ENCODE data around the gene ST8SIA6. TPM values are rescaled to one million over a fixed set of nuclear protein-coding genes. Genes with fewer than 3 reads are reported as not detected.

Gene ST8SIA6
- polyA plus RNA-seq, 2 of the 4 experiments (the other 2 are of a cell fraction): 0.16 to 0.25 TPM

DNA sequence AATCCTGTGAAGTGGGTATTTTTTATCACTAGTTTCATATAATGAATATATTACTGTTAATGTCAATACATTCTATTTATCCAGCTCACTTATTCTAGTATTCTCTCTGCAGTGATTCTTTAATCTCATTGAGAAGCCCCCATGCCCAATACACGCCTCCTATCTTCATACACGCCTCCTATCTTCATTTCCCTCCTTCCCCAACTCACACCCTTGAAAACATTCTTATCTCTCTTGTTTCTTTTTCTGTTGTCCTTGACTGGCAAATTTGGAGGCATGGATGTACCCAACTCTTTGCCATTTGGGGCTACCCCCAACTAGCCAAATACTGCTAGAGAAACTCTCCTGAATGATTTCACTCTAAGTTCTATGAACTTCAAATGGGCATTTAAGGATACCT lies 40.5 kb downstream of the ST8SIA6 start:
- Histone ChIP-seq H3K4me2 (no peak overlapping the region), H3K4me1 (no peaks in the 10 kb centered on the region), H3K4me3 (no peak overlapping the region), H3K27ac (no peak overlapping the region), H3K9me3 (no peaks in the 10 kb centered on the region)
- no peak for DNase-seq (ENCODE audit: low read depth in 1 of 2, low spot score in 1 of 2)
- ATAC-seq: no peak
- FAIRE-seq: no peak
- WGBS (ENCODE audit: missing lambda C conversion rate): 61% methylated on average over 2 of the region's 2 CpGs
- CTCF ChIA-PET: no interaction called here
- POLR2A ChIA-PET: no interaction called here
- TF ChIP-seq RFX5 (IDR thresholded peaks at IDR 0.05) (no peak), EHF (CRISPR knock-in tag; IDR thresholded peaks at IDR 0.05) (no peak), ESRRA (IDR thresholded peaks at IDR 0.05; ENCODE audit: borderline replicate concordance, low read length) (no peak), SREBF2 (IDR thresholded peaks at IDR 0.05) (no peak), KDM5A (IDR thresholded peaks at IDR 0.05) (no peak), FOSL2 (IDR thresholded peaks at IDR 0.05) (no peak), FOSL2 (CRISPR knock-in tag; IDR thresholded peaks at IDR 0.05) (no peak), CBX8 (IDR thresholded peaks at IDR 0.05) (no peak), CBX2 (IDR thresholded peaks at IDR 0.05; ENCODE audit: borderline replicate concordance, low read depth) (no peak), POLR2AphosphoS2 (conservative IDR thresholded peaks at IDR 0.05; ENCODE audit: low read length) (no peak), NPAS2 (CRISPR knock-in tag; IDR thresholded peaks at IDR 0.05; ENCODE audit: borderline replicate concordance) (no peak)
- TF ChIP-seq, protein P1, sequence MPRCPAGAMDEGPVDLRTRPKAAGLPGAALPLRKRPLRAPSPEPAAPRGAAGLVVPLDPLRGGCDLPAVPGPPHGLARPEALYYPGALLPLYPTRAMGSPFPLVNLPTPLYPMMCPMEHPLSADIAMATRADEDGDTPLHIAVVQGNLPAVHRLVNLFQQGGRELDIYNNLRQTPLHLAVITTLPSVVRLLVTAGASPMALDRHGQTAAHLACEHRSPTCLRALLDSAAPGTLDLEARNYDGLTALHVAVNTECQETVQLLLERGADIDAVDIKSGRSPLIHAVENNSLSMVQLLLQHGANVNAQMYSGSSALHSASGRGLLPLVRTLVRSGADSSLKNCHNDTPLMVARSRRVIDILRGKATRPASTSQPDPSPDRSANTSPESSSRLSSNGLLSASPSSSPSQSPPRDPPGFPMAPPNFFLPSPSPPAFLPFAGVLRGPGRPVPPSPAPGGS (IDR thresholded peaks at IDR 0.05): no peak

DNA sequence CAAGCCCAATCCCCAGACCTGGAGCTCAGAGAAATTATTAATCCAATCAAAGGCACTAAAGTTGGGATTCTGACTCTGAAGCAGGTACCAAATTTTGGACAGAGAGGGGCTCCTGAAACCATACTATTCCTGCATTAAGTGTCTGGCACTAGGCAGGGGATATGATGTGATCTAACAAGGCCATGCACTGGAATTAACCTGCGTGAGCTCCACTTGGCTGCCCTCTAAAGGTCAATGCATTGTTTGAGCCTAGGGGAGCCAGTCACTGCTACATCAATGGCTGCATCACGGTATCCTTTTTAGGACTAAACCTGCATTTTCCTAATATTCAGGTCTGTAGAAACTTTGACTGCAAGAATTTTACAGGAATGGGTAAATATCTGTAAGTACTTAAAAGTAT lies 42.1 kb downstream of the ST8SIA6 start:
- Histone ChIP-seq H3K4me3 (no peak overlapping the region), H3K27ac (no peak overlapping the region), H3K4me1 (no peaks in the 10 kb centered on the region), H3K4me2 (no peak overlapping the region), H3K9me3 (no peaks in the 10 kb centered on the region)
- DNase-seq (ENCODE audit: low read depth in 1 of 2, low spot score in 1 of 2) (peak in 1 of 2 experiments; percentile 9), FAIRE-seq (no peak), ATAC-seq (peak; percentile 73; a peak in 5 of 6 replicates)
- ChIA-PET POLR2A (no interaction called here), CTCF (interaction anchor here (0.6 to 0.8 kb wide), 2 partner anchors 20 to 376 kb away, joined by 3 read pairs; no protein-coding TSS in a partner anchor)
- TF ChIP-seq SMC3 (IDR thresholded peaks at IDR 0.05) (no peak), EHMT2 (IDR thresholded peaks at IDR 0.05; ENCODE audit: low read depth) (no peak), EP300 (IDR thresholded peaks at IDR 0.05) (no peak), HOXB5 (CRISPR knock-in tag; IDR thresholded peaks at IDR 0.05) (no peak), CEBPB (IDR thresholded peaks at IDR 0.05) (no peak)
- TF ChIP-seq, protein P2, sequence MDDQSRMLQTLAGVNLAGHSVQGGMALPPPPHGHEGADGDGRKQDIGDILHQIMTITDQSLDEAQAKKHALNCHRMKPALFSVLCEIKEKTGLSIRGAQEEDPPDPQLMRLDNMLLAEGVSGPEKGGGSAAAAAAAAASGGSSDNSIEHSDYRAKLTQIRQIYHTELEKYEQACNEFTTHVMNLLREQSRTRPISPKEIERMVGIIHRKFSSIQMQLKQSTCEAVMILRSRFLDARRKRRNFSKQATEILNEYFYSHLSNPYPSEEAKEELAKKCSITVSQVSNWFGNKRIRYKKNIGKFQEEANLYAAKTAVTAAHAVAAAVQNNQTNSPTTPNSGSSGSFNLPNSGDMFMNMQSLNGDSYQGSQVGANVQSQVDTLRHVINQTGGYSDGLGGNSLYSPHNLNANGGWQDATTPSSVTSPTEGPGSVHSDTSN (IDR thresholded peaks at IDR 0.05): no peak
- TF ChIP-seq, protein P3, sequence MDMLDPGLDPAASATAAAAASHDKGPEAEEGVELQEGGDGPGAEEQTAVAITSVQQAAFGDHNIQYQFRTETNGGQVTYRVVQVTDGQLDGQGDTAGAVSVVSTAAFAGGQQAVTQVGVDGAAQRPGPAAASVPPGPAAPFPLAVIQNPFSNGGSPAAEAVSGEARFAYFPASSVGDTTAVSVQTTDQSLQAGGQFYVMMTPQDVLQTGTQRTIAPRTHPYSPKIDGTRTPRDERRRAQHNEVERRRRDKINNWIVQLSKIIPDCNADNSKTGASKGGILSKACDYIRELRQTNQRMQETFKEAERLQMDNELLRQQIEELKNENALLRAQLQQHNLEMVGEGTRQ (IDR thresholded peaks at IDR 0.05): no peak
- TF ChIP-seq, protein P4, sequence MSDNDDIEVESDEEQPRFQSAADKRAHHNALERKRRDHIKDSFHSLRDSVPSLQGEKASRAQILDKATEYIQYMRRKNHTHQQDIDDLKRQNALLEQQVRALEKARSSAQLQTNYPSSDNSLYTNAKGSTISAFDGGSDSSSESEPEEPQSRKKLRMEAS (IDR thresholded peaks at IDR 0.05): no peak
- 53% methylated on average over 2 of the region's 2 CpGs for WGBS (ENCODE audit: missing lambda C conversion rate)

DNA sequence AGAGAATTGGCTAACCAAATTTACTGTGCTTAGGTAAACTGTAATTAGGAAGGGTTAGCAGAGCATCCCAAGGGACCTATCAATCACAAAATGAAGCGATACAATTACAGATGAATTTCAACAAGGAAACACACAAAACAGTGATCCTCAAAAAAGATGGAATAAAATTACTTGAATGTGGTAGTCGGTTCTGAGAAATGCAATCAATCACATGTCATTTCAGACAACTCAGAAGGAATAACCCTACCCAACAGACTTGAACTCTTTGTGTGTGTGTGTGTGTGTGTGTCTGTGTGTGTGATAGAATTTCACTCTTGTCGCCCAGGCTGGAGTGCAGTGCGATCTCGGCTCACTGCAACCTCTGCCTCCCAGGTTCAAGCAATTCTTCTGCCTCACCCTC lies 43.5 kb downstream of the ST8SIA6 start:
- Histone ChIP-seq H3K4me3 (no peak overlapping the region), H3K27ac (no peak overlapping the region), H3K4me2 (no peak overlapping the region), H3K4me1 (no peaks in the 10 kb centered on the region), H3K9me3 (no peaks in the 10 kb centered on the region)
- DNase-seq (ENCODE audit: low read depth in 1 of 2, low spot score in 1 of 2) (no peak), ATAC-seq (no peak), FAIRE-seq (no peak)
- CTCF ChIA-PET: interaction anchor here (0.6 kb wide), 1 partner anchor 146 kb away, joined by 5 read pairs; no protein-coding TSS in a partner anchor
- 58% methylated on average over 5 of the region's 5 CpGs for WGBS (ENCODE audit: missing lambda C conversion rate)
- POLR2A ChIA-PET: no interaction called here
- no peak for TF ChIP-seq SREBF2 (IDR thresholded peaks at IDR 0.05)
- TF ChIP-seq SMC3 (IDR thresholded peaks at IDR 0.05): no peak
- TF ChIP-seq TP53 (CRISPR knock-in tag; IDR thresholded peaks at IDR 0.05): no peak
- TF ChIP-seq EHF (CRISPR knock-in tag; IDR thresholded peaks at IDR 0.05): no peak
- TF ChIP-seq, protein P5, sequence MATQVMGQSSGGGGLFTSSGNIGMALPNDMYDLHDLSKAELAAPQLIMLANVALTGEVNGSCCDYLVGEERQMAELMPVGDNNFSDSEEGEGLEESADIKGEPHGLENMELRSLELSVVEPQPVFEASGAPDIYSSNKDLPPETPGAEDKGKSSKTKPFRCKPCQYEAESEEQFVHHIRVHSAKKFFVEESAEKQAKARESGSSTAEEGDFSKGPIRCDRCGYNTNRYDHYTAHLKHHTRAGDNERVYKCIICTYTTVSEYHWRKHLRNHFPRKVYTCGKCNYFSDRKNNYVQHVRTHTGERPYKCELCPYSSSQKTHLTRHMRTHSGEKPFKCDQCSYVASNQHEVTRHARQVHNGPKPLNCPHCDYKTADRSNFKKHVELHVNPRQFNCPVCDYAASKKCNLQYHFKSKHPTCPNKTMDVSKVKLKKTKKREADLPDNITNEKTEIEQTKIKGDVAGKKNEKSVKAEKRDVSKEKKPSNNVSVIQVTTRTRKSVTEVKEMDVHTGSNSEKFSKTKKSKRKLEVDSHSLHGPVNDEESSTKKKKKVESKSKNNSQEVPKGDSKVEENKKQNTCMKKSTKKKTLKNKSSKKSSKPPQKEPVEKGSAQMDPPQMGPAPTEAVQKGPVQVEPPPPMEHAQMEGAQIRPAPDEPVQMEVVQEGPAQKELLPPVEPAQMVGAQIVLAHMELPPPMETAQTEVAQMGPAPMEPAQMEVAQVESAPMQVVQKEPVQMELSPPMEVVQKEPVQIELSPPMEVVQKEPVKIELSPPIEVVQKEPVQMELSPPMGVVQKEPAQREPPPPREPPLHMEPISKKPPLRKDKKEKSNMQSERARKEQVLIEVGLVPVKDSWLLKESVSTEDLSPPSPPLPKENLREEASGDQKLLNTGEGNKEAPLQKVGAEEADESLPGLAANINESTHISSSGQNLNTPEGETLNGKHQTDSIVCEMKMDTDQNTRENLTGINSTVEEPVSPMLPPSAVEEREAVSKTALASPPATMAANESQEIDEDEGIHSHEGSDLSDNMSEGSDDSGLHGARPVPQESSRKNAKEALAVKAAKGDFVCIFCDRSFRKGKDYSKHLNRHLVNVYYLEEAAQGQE (IDR thresholded peaks at IDR 0.05): no peak
- no peak for TF ChIP-seq POLR2A (IDR thresholded peaks at IDR 0.05; ENCODE audit: low read length)
- no peak for TF ChIP-seq KDM1A (IDR thresholded peaks at IDR 0.05; ENCODE audit: low read depth)
- TF ChIP-seq NFE2L2 (conservative IDR thresholded peaks at IDR 0.05; ENCODE audit: low read length): no peak
- no peak for TF ChIP-seq FOSL2 (IDR thresholded peaks at IDR 0.05)
- no peak for TF ChIP-seq FOSL2 (CRISPR knock-in tag; IDR thresholded peaks at IDR 0.05)
- TF ChIP-seq ZNF302 (CRISPR knock-in tag; IDR thresholded peaks at IDR 0.05): no peak
- TF ChIP-seq RARB (CRISPR knock-in tag; IDR thresholded peaks at IDR 0.05): no peak
- TF ChIP-seq RAD21 (conservative IDR thresholded peaks at IDR 0.05 in 1 of 2, IDR thresholded peaks at IDR 0.05 in 1 of 2): no peak
- TF ChIP-seq, protein P4 (IDR thresholded peaks at IDR 0.05): no peak
- TF ChIP-seq, protein P6, sequence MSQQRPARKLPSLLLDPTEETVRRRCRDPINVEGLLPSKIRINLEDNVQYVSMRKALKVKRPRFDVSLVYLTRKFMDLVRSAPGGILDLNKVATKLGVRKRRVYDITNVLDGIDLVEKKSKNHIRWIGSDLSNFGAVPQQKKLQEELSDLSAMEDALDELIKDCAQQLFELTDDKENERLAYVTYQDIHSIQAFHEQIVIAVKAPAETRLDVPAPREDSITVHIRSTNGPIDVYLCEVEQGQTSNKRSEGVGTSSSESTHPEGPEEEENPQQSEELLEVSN (IDR thresholded peaks at IDR 0.05; ENCODE audit: borderline replicate concordance, low read depth): no peak
- no peak for TF ChIP-seq EHMT2 (IDR thresholded peaks at IDR 0.05; ENCODE audit: low read depth)
